ENCODE measurements around the gene SHLD2.

DNA sequence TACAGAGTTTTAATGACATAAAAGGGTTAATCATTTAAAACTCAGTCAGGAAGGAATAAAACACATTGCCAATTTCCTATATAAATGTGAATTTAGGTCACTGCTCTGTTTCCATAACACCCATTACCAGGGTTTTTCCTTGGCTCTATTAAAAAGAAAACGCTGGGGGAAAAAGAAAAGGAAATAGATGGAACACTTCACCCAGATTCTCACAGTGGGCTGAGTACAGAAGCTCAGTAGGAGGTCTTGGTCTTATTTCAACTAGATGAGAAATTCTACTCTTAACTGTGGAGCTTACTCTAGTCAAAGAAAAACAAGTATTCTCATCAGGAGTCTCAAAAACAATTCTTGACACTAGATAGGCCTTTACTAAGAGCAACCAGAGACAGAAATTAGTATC is 36.8 kb upstream of the SHLD2 start:
- no peak for TF ChIP-seq POLR2AphosphoS5 (IDR thresholded peaks at IDR 0.05; ENCODE audit: borderline replicate concordance, low read depth, low read length)
- TF ChIP-seq EZH2 (IDR thresholded peaks at IDR 0.05): no peak

All from SK-N-MC (cell line).